K562 (cell line): ENCODE measurements around the gene WDR62. TPM values are rescaled to one million over a fixed set of nuclear protein-coding genes. Genes with fewer than 3 reads are reported as not detected.

Experiments used
- CBFB ChIP-seq: sonication (generic); formaldehyde crosslinking; IDR thresholded peaks from 2 replicates; pipeline ENCODE4 v1.4.0; 2020; ENCODE audit warnings: mild to moderate bottlenecking, missing genetic modification reagents
- CCNT2 ChIP-seq: IDR thresholded peaks from 2 replicates; pipeline ENCODE4 v1.6.1; 2011; ENCODE audit warnings: borderline replicate concordance, low read depth, mild to moderate bottlenecking, moderate library complexity, mixed read lengths, low read length; ENCODE audit not compliant: insufficient read length; ENCODE audit errors: extremely low read depth
- ETV6 ChIP-seq, 3 experiments: fragments of 150-350 bp in 1 of 3; sonication (generic) in 1 of 3; formaldehyde crosslinking in 1 of 3; IDR thresholded peaks; 2 replicates each; pipeline versions ENCODE4 v1.6.1 to v1.8.0; 2014 to 2022; ENCODE audit warnings: borderline replicate concordance in 2 of 3, low read depth in 2 of 3, antibody characterized with exemption in 1 of 3, low read length in 1 of 3, mild to moderate bottlenecking in 1 of 3, missing genetic modification reagents in 1 of 3
- GTF2F1 ChIP-seq: IDR thresholded peaks from 2 replicates; pipeline ENCODE4 v1.6.1; 2011; ENCODE audit warnings: low read depth, low read length, improper control_type of control experiment
- HNRNPLL ChIP-seq: fragments of 200-400 bp; formaldehyde crosslinking; IDR thresholded peaks from 2 replicates; pipeline ENCODE4 v1.6.1; 2017; ENCODE audit warnings: low read length, low read depth, mild to moderate bottlenecking; ENCODE audit not compliant: poor library complexity, severe bottlenecking
- MXD1 ChIP-seq: fragments of 250-450 bp; sonication (Bioruptor Pico); IDR thresholded peaks from 2 replicates; pipeline ENCODE4 v1.8.0; 2021; ENCODE audit warnings: borderline replicate concordance, mild to moderate bottlenecking, moderate library complexity; ENCODE audit not compliant: poor library complexity, severe bottlenecking
- RBFOX2 ChIP-seq: fragments of 200-400 bp; formaldehyde crosslinking; IDR thresholded peaks from 2 replicates; pipeline ENCODE4 v1.6.1; 2017; ENCODE audit warnings: low read depth, mild to moderate bottlenecking, low read length, moderate library complexity
- SRF ChIP-seq, 2 experiments: fragments of 250-450, 450-650 bp in 1 of 2; sonication (Bioruptor Pico) in 1 of 2; sonication (generic) in 1 of 2; formaldehyde crosslinking; IDR thresholded peaks; 2 replicates each; pipeline versions ENCODE4 v1.5.0 to v1.5.1; 2020 to 2022; ENCODE audit warnings: mild to moderate bottlenecking in 1 of 2, missing genetic modification reagents in 1 of 2
- TCFL5 ChIP-seq: fragments of 250-450 bp; sonication (Bioruptor Pico); conservative IDR thresholded peaks from 2 replicates; pipeline ENCODE4 v1.6.1; 2021; ENCODE audit warnings: mild to moderate bottlenecking, moderate library complexity, matching md5 sums
- TOE1 ChIP-seq, 2 experiments: fragments of 450-650 bp in 1 of 2; sonication (generic) in 1 of 2; formaldehyde crosslinking in 1 of 2; IDR thresholded peaks; 2 replicates each; pipeline versions ENCODE4 v1.7.1 to v1.8.0; 2016 to 2022; ENCODE audit warnings: borderline replicate concordance in 2 of 2, mild to moderate bottlenecking in 2 of 2, antibody characterized with exemption in 1 of 2, inconsistent platforms in 1 of 2, low read depth in 1 of 2, missing genetic modification reagents in 1 of 2, moderate library complexity in 1 of 2
- ZBTB33 ChIP-seq: sonication (generic); formaldehyde crosslinking; IDR thresholded peaks from 2 replicates; pipeline ENCODE4 v1.8.1; 2023; ENCODE audit warnings: mild to moderate bottlenecking, missing genetic modification reagents
- ZNF143 ChIP-seq: sonication (generic); formaldehyde crosslinking; IDR thresholded peaks from 2 replicates; pipeline ENCODE4 v1.9.0; 2022; ENCODE audit warnings: mild to moderate bottlenecking, missing genetic modification reagents
- ZNF384 ChIP-seq: IDR thresholded peaks from 2 replicates; pipeline ENCODE4 v1.6.1; 2012; ENCODE audit warnings: low read depth, low read length, improper control_type of control experiment
- polyA plus RNA-seq, 8 experiments: library from polyadenylated mRNA; depleted of rRNA in 4 of 8; stranded (reverse) in 5 of 8; unstranded in 3 of 8; fragments of >200 nt; fragmentation: Nextera tagmentation in 2 of 8; fragmentation: Illumina TruSeq in 1 of 8; extraction: Ambion mirVana in 2 of 8; extraction: Trizol in 1 of 8; gene quantifications; 2 replicates each; pipeline versions ENCODE4 v1.2.1 to v1.2.3, GENCODE V29; 2011 to 2014; ENCODE audit warnings: inconsistent platforms in 1 of 8, missing spikeins in 1 of 8
- total RNA-seq, 7 experiments: library from RNA; depleted of rRNA in 6 of 7; stranded (reverse); fragments of >200 nt in 6 of 7; fragmentation: Illumina TruSeq in 2 of 7; extraction: Trizol in 2 of 7; gene quantifications; 2 replicates each; pipeline versions ENCODE4 v1.2.1 to v1.2.3, GENCODE V29; 2011 to 2021; ENCODE audit warnings: low replicate concordance in 1 of 7
- TF ChIP-seq, protein P1 (sequence below): sonication (generic); formaldehyde crosslinking; IDR thresholded peaks from 2 replicates; pipeline ENCODE4 v1.8.0; 2022; ENCODE audit warnings: missing genetic modification reagents, mild to moderate bottlenecking, borderline replicate concordance
- TF ChIP-seq, protein P2 (sequence below): fragments of 450-650 bp; IDR thresholded peaks from 2 replicates; pipeline ENCODE4 v1.6.1; 2018; ENCODE audit not compliant: partially characterized antibody
- TF ChIP-seq, protein P3 (sequence below): fragments of 450-650 bp; formaldehyde crosslinking; IDR thresholded peaks from 2 replicates; pipeline ENCODE4 v1.4.0; 2020; ENCODE audit warnings: mild to moderate bottlenecking

WDR62 gene
- total and polyA plus RNA-seq, 9 of the 15 experiments (the other 6 are each of a cell fraction or from before 2014, with no cell fraction given): 0.35 to 32.8 (median 14.4) TPM

DNA sequence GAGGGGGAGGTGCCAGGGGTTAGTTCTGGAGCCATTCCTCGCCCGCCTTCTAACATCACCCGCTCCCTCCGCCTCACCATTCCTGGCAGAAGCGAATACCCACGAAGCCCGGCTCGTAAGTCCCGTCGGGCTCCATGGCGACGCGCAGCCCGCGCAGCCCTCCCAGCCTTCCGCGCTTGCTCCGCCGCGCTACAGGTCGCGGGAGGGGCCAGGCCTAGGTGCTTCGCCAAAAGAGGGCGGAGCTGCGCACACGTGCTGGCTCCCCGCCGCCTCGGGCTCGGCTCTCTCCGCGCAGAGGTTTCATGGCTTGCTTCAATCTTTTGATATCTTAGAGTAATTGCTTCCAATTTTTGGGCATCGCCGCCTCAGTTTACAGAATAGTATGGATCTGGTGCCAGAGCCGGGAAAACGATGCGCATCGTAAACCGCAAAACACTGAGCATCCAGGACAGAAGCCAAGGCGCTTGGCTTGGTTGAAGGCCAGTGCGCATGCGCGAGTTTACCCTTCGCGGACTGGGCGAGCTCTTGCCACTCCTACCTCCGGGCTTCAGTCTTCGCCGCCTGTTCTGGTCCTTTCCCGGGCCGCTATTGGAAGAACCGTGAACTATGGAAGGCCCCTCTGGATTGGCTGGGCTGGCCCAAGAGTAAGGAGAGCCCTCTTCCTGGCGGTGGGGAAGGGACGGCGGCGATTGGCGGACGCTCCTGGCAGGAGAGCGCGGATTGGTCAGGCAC, 60.2 kb downstream of the WDR62 start, which contains the start of gene POLR2I (continued):
- TF ChIP-seq SRF (CRISPR knock-in tag; IDR thresholded peaks at IDR 0.05) (0 out of 4 replicates have a peak, but pooled peaks of 1 of the 2 experiments have one; percentile 11), TCFL5 (CRISPR knock-in tag) (0 out of 2 replicates have a peak, but pooled peaks have one; percentile 22), HNRNPLL (peak; percentile 78), TOE1 (IDR thresholded peaks at IDR 0.05; ENCODE audit: borderline replicate concordance) (peak; percentile 74; the same call in 1 of the 2 replicates), TOE1 (CRISPR knock-in tag; IDR thresholded peaks at IDR 0.05; ENCODE audit: borderline replicate concordance, low read depth) (no peak), CBFB (peak; percentile 92), MXD1 (CRISPR knock-in tag) (peak; percentile 86), RBFOX2 (peak; percentile 81), ZNF384 (no peak), CCNT2 (peak; percentile 78), ETV6 (IDR thresholded peaks at IDR 0.05; ENCODE audit: borderline replicate concordance in 1 of 2, low read depth in 2 of 2, low read length in 1 of 2) (no peak), ETV6 (CRISPR knock-in tag; IDR thresholded peaks at IDR 0.05; ENCODE audit: borderline replicate concordance) (no peak), ZNF143 (no peak), ZBTB33 (CRISPR knock-in tag) (peak; percentile 62), GTF2F1 (no peak)
- TF ChIP-seq, protein P1, sequence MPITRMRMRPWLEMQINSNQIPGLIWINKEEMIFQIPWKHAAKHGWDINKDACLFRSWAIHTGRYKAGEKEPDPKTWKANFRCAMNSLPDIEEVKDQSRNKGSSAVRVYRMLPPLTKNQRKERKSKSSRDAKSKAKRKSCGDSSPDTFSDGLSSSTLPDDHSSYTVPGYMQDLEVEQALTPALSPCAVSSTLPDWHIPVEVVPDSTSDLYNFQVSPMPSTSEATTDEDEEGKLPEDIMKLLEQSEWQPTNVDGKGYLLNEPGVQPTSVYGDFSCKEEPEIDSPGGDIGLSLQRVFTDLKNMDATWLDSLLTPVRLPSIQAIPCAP: 0 out of 2 replicates have a peak, but pooled peaks have one; percentile 12
- TF ChIP-seq, protein P2, sequence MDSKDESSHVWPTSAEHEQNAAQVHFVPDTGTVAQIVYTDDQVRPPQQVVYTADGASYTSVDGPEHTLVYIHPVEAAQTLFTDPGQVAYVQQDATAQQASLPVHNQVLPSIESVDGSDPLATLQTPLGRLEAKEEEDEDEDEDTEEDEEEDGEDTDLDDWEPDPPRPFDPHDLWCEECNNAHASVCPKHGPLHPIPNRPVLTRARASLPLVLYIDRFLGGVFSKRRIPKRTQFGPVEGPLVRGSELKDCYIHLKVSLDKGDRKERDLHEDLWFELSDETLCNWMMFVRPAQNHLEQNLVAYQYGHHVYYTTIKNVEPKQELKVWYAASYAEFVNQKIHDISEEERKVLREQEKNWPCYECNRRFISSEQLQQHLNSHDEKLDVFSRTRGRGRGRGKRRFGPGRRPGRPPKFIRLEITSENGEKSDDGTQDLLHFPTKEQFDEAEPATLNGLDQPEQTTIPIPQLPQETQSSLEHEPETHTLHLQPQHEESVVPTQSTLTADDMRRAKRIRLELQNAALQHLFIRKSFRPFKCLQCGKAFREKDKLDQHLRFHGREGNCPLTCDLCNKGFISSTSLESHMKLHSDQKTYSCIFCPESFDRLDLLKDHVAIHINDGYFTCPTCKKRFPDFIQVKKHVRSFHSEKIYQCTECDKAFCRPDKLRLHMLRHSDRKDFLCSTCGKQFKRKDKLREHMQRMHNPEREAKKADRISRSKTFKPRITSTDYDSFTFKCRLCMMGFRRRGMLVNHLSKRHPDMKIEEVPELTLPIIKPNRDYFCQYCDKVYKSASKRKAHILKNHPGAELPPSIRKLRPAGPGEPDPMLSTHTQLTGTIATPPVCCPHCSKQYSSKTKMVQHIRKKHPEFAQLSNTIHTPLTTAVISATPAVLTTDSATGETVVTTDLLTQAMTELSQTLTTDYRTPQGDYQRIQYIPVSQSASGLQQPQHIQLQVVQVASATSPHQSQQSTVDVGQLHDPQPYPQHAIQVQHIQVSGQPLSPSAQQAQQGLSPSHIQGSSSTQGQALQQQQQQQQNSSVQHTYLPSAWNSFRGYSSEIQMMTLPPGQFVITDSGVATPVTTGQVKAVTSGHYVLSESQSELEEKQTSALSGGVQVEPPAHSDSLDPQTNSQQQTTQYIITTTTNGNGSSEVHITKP: peak; percentile 88
- TF ChIP-seq, protein P3, sequence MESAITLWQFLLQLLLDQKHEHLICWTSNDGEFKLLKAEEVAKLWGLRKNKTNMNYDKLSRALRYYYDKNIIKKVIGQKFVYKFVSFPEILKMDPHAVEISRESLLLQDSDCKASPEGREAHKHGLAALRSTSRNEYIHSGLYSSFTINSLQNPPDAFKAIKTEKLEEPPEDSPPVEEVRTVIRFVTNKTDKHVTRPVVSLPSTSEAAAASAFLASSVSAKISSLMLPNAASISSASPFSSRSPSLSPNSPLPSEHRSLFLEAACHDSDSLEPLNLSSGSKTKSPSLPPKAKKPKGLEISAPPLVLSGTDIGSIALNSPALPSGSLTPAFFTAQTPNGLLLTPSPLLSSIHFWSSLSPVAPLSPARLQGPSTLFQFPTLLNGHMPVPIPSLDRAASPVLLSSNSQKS (CRISPR knock-in tag): no peak
